Neural progenitor cell (in vitro differentiated cells): ENCODE data around the gene OSTC.

ENCODE experiments used
- EZH2 ChIP-seq: fragments of 200-600 bp; sonication (generic); IDR thresholded peaks from 2 replicates; pipeline ENCODE4 v1.6.1; 2017; ENCODE audit warnings: antibody characterized with exemption, mild to moderate bottlenecking, moderate library complexity
- TF ChIP-seq, protein P1 (sequence below): fragments of 200-600 bp; sonication (generic); IDR thresholded peaks from 2 replicates; pipeline ENCODE4 v1.5.1; 2017; ENCODE audit warnings: antibody characterized with exemption, mild to moderate bottlenecking

DNA sequence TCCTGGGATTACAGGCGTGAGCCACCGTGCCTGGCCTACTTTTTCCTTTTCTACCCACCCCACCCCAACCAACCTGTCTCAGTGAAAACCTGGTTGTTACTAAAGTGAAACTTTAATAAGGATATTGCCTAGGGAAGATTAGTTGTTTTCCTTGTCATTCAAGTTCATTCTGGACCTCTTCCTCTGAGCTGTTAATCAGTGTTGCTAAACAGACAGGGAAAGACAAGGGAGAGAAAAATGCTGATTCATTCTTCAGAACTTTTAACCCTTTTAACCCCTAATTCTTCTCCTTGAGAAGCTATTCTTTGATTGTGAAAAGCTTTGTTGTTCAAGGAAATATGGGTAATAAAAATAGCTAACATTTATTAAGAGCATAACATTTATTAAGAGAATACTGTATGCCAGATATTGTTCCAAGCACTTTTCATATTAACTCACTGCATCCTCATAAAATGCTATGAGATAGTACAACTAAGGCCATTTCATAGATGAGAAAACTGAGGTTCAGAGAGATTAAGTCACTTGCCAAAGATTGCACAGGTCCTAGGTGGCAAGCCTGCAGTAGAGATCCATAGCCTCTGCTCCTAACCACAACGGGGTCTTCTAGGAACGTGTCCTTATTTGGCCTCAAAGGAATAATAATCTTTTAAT lies 34.8 kb downstream of the OSTC start:
- TF ChIP-seq, protein P1, sequence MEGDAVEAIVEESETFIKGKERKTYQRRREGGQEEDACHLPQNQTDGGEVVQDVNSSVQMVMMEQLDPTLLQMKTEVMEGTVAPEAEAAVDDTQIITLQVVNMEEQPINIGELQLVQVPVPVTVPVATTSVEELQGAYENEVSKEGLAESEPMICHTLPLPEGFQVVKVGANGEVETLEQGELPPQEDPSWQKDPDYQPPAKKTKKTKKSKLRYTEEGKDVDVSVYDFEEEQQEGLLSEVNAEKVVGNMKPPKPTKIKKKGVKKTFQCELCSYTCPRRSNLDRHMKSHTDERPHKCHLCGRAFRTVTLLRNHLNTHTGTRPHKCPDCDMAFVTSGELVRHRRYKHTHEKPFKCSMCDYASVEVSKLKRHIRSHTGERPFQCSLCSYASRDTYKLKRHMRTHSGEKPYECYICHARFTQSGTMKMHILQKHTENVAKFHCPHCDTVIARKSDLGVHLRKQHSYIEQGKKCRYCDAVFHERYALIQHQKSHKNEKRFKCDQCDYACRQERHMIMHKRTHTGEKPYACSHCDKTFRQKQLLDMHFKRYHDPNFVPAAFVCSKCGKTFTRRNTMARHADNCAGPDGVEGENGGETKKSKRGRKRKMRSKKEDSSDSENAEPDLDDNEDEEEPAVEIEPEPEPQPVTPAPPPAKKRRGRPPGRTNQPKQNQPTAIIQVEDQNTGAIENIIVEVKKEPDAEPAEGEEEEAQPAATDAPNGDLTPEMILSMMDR = no peak
- no peak for TF ChIP-seq EZH2
